Mesodermal cell (in vitro differentiated cells): ENCODE measurements around the gene FNBP1.

ENCODE experiments used
- H3K27ac ChIP-seq: 2 replicates; pipeline ENCODE4 v1.7.0; 2013; ENCODE audit warnings: mild to moderate bottlenecking, low read depth, low read length, moderate library complexity; ENCODE audit not compliant: severe bottlenecking
- H3K36me3 ChIP-seq: 2 replicates; pipeline ENCODE4 v1.7.1; 2013; ENCODE audit warnings: mild to moderate bottlenecking, low read length, moderate library complexity; ENCODE audit not compliant: control insufficient read depth, insufficient read depth
- H3K4me1 ChIP-seq: one replicate; pipeline ENCODE4 v1.7.1; 2013; ENCODE audit warnings: mild to moderate bottlenecking, low read length; ENCODE audit not compliant: insufficient read depth, control insufficient read depth, poor library complexity, severe bottlenecking
- H3K4me3 ChIP-seq: 2 replicates; pipeline ENCODE4 v1.7.0; 2013; ENCODE audit warnings: low read length, control low read depth, mild to moderate bottlenecking; ENCODE audit not compliant: insufficient read depth, poor library complexity, severe bottlenecking; ENCODE audit errors: extremely low read depth
- H3K9me3 ChIP-seq: 2 replicates; pipeline ENCODE4 v1.7.1; 2013; ENCODE audit warnings: mild to moderate bottlenecking, low read length, moderate library complexity; ENCODE audit not compliant: control insufficient read depth
- WGBS, 2 experiments: methylation state at CpG; one replicate each; pipeline ENCODE4 v1.1.5; 2013; ENCODE audit warnings: missing lambda C conversion rate in 2 of 2; ENCODE audit not compliant: insufficient coverage in 2 of 2; 5-methylcytosine and 5-hydroxymethylcytosine counted together

The FNBP1 gene

GRCh38 chr9:129934041-129934591, 108.9 kb downstream of the FNBP1 start:
- Histone ChIP-seq H3K4me3 (no peak overlapping the region), H3K27ac (peak overlapping the region; percentile 55), H3K36me3 (peaks cover 10% of the 10 kb centered on the region), H3K9me3 (no peaks in the 10 kb centered on the region), H3K4me1 (peaks cover 33% of the 10 kb centered on the region)
- WGBS, 2 experiments, result 89 to 97% methylated on average over 4 of the region's 4 CpGs

GRCh38 chr9:129933185-129934040, 109.6 kb downstream of the FNBP1 start:
- Histone ChIP-seq H3K36me3 (peaks cover 15% of the 10 kb centered on the region), H3K4me3 (no peak overlapping the region), H3K9me3 (no peaks in the 10 kb centered on the region), H3K27ac (peak overlapping the region; percentile 55), H3K4me1 (peaks cover 27% of the 10 kb centered on the region)
- 90 to 95% methylated on average over 3 to 5 of the region's 8 CpGs for WGBS, 2 experiments

- peak overlapping the region; percentile 38 for H3K27ac ChIP-seq
- no peak overlapping the region for H3K4me3 ChIP-seq
- peaks cover 20% of the 10 kb centered on the region for H3K36me3 ChIP-seq
- peaks cover 25% of the 10 kb centered on the region for H3K4me1 ChIP-seq
- WGBS, 2 experiments, result 23 to 30% methylated on average over 5 to 7 of the region's 8 CpGs
- H3K9me3 ChIP-seq, result no peaks in the 10 kb centered on the region
These were observed 110.5 kb downstream of the FNBP1 start for GRCh38 chr9:129932303-129933151.

- H3K9me3 ChIP-seq, result no peaks in the 10 kb centered on the region
- H3K36me3 ChIP-seq, result peaks cover 36% of the 10 kb centered on the region
- peaks cover 25% of the 10 kb centered on the region for H3K4me1 ChIP-seq
- 94 to 100% methylated on average over 2 of the region's 2 CpGs for WGBS, 2 experiments
- no peak overlapping the region for H3K4me3 ChIP-seq
- peak overlapping the region; percentile 53 for H3K27ac ChIP-seq
These were observed 112.2 kb downstream of the FNBP1 start for GRCh38 chr9:129930743-129931142.

- H3K36me3 ChIP-seq, result peaks cover 46% of the 10 kb centered on the region
- 90 to 100% methylated on average over 6 to 9 of the region's 9 CpGs for WGBS, 2 experiments
- H3K4me1 ChIP-seq, result peaks cover 20% of the 10 kb centered on the region
- no peak overlapping the region for H3K27ac ChIP-seq
- no peaks in the 10 kb centered on the region for H3K9me3 ChIP-seq
- H3K4me3 ChIP-seq, result no peak overlapping the region
These were observed 113.4 kb downstream of the FNBP1 start for GRCh38 chr9:129929496-129930125.

GRCh38 chr9:129923589-129923988, 119.4 kb downstream of the FNBP1 start:
- WGBS, 2 experiments, result 93 to 96% methylated on average over 3 to 5 of the region's 6 CpGs
- H3K4me1 ChIP-seq, result no peaks in the 10 kb centered on the region
- H3K27ac ChIP-seq, result no peak overlapping the region
- no peaks in the 10 kb centered on the region for H3K9me3 ChIP-seq
- no peak overlapping the region for H3K4me3 ChIP-seq
- peaks cover 76% of the 10 kb centered on the region for H3K36me3 ChIP-seq

GRCh38 chr9:129921905-129922304, 121.1 kb downstream of the FNBP1 start:
- Histone ChIP-seq H3K4me1 (no peaks in the 10 kb centered on the region), H3K4me3 (no peak overlapping the region), H3K9me3 (no peaks in the 10 kb centered on the region), H3K36me3 (peaks cover 76% of the 10 kb centered on the region), H3K27ac (no peak overlapping the region)
- 88 to 100% methylated on average over 1 of the region's 4 CpGs for WGBS, 2 experiments

GRCh38 chr9:129919841-129920240, 123.1 kb downstream of the FNBP1 start:
- WGBS, 2 experiments, result 100% methylated on average over 1 of the region's 3 CpGs
- H3K9me3 ChIP-seq, result no peaks in the 10 kb centered on the region
- H3K4me3 ChIP-seq, result no peak overlapping the region
- H3K27ac ChIP-seq, result no peak overlapping the region
- peaks cover 73% of the 10 kb centered on the region for H3K36me3 ChIP-seq
- H3K4me1 ChIP-seq, result no peaks in the 10 kb centered on the region

GRCh38 chr9:129919277-129919676, 123.7 kb downstream of the FNBP1 start:
- no peak overlapping the region for H3K4me3 ChIP-seq
- no CpG with 5 or more reads among the region's 3 CpGs for WGBS, 2 experiments
- peaks cover 68% of the 10 kb centered on the region for H3K36me3 ChIP-seq
- H3K9me3 ChIP-seq, result no peaks in the 10 kb centered on the region
- H3K4me1 ChIP-seq, result no peaks in the 10 kb centered on the region
- H3K27ac ChIP-seq, result no peak overlapping the region

GRCh38 chr9:129918296-129918950, 124.6 kb downstream of the FNBP1 start:
- Histone ChIP-seq H3K27ac (no peak overlapping the region), H3K36me3 (peaks cover 63% of the 10 kb centered on the region), H3K4me1 (no peaks in the 10 kb centered on the region), H3K4me3 (no peak overlapping the region), H3K9me3 (no peaks in the 10 kb centered on the region)
- WGBS, 2 experiments, result 94 to 95% methylated on average over 10 of the region's 14 CpGs
